ENCODE data around the gene RAB3C.
"Not testable (repeated sequence)": the region's sequence is repeated elsewhere in the genome, so short reads cannot be mapped to it uniquely, and the experiment has no call there.

RAB3C gene

GRCh38 chr5:58582803-58583491, at the start of gene RAB3C:
TSS of gene RAB3C (plus strand) at chr5:58583075. CDS start at chr5:58583209, 134 bp downstream.
- peak; percentile 47 for DNase-seq (ENCODE audit: low spot score)

- DNase-seq (ENCODE audit: low spot score): not testable (repeated sequence)
Measured at GRCh38 chr5:58541935-58542334, 40.9 kb upstream of the RAB3C start.

- no peak for DNase-seq (ENCODE audit: low spot score)
Measured at GRCh38 chr5:58542709-58543108, 40.2 kb upstream of the RAB3C start.

GRCh38 chr5:58543723-58544122, 39.2 kb upstream of the RAB3C start:
- no peak for DNase-seq (ENCODE audit: low spot score)

GRCh38 chr5:58544195-58544594, 38.7 kb upstream of the RAB3C start:
- no peak for DNase-seq (ENCODE audit: low spot score)

- no peak for DNase-seq (ENCODE audit: low spot score)
Measured at GRCh38 chr5:58544926-58545325, 37.9 kb upstream of the RAB3C start.

GRCh38 chr5:58545912-58546311, 37.0 kb upstream of the RAB3C start:
- DNase-seq (ENCODE audit: low spot score): no peak

GRCh38 chr5:58548068-58548467, 34.8 kb upstream of the RAB3C start:
- DNase-seq (ENCODE audit: low spot score): no peak

- no peak for DNase-seq (ENCODE audit: low spot score)
Measured at GRCh38 chr5:58551492-58551891, 31.4 kb upstream of the RAB3C start.

GRCh38 chr5:58557665-58558338, 25.1 kb upstream of the RAB3C start:
- DNase-seq (ENCODE audit: low spot score): not testable (repeated sequence)

GRCh38 chr5:58563016-58563700, 19.7 kb upstream of the RAB3C start:
- DNase-seq (ENCODE audit: low spot score): not testable (repeated sequence)

- DNase-seq (ENCODE audit: low spot score): not testable (repeated sequence)
Measured at GRCh38 chr5:58564043-58564832, 18.6 kb upstream of the RAB3C start.

GRCh38 chr5:58565033-58565432, 17.8 kb upstream of the RAB3C start:
- DNase-seq (ENCODE audit: low spot score): no peak

- no peak for DNase-seq (ENCODE audit: low spot score)
Measured at GRCh38 chr5:58571501-58571900, 11.4 kb upstream of the RAB3C start.

- not testable (repeated sequence) for DNase-seq (ENCODE audit: low spot score)
Measured at GRCh38 chr5:58572973-58573372, 9.9 kb upstream of the RAB3C start.

GRCh38 chr5:58579781-58580180, 3.1 kb upstream of the RAB3C start:
- DNase-seq (ENCODE audit: low spot score): no peak

- peak; percentile 20 for DNase-seq (ENCODE audit: low spot score)
Measured at GRCh38 chr5:58582019-58582802, 664 bp upstream of the RAB3C start.

GRCh38 chr5:58595952-58596351, 13.1 kb downstream of the RAB3C start:
- no peak for DNase-seq (ENCODE audit: low spot score)

GRCh38 chr5:58598440-58598839, 15.6 kb downstream of the RAB3C start:
- DNase-seq (ENCODE audit: low spot score): no peak

GRCh38 chr5:58599217-58599616, 16.3 kb downstream of the RAB3C start:
- DNase-seq (ENCODE audit: low spot score): no peak

GRCh38 chr5:58600613-58601012, 17.7 kb downstream of the RAB3C start:
- not testable (repeated sequence) for DNase-seq (ENCODE audit: low spot score)

Measured in HuH-7 (cell line).